Measurements from ENCODE around the gene C19orf25.

GRCh38 chr19:1513499-1514294 is 34.7 kb upstream of the C19orf25 start:
- no peak for TF ChIP-seq CTCF (IDR thresholded peaks at IDR 0.05; ENCODE audit: poor library complexity, severe bottlenecking)
- no peak for TF ChIP-seq TAF1 (IDR thresholded peaks at IDR 0.05; ENCODE audit: low read depth)
- TF ChIP-seq EZH2 (IDR thresholded peaks at IDR 0.05; ENCODE audit: borderline replicate concordance, insufficient read depth, low read length, poor library complexity, severe bottlenecking), result no peak
- TF ChIP-seq EP300 (conservative IDR thresholded peaks at IDR 0.05; ENCODE audit: poor library complexity, severe bottlenecking), result no peak
- TF ChIP-seq POLR2AphosphoS5 (IDR thresholded peaks at IDR 0.05), result no peak
- no peak for TF ChIP-seq RAD21 (conservative IDR thresholded peaks at IDR 0.05)
- no peak for TF ChIP-seq SMC3 (conservative IDR thresholded peaks at IDR 0.05; ENCODE audit: poor library complexity)
- TF ChIP-seq MXI1 (conservative IDR thresholded peaks at IDR 0.05; ENCODE audit: poor library complexity, severe bottlenecking), result no peak
